Measurements from ENCODE around the gene PIK3C2G.

Gene PIK3C2G

DNA sequence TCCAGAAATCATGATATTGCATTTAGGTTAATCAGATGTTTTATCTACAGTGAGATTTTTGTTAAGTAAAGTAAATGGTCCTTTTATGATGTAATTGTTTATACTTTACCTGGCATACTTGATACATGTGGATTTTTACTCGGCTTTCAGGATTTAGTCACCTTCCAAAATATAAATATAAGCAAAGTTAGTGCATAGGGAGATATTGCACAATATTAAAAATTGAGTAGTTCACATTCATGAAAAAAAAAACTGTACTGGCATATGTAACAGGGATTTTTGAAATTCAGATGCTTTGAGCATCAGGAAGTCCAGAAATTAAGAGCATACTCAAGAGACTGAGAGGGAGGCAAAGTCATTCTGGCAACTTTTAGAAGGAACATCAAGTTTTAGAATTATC, 303.0 kb downstream of the PIK3C2G start:
- H3K27me3 ChIP-seq (replicated peaks; ENCODE audit: control insufficient read depth, insufficient read depth, low read length), result no peaks in the 10 kb centered on the region
- TF ChIP-seq, protein P1, sequence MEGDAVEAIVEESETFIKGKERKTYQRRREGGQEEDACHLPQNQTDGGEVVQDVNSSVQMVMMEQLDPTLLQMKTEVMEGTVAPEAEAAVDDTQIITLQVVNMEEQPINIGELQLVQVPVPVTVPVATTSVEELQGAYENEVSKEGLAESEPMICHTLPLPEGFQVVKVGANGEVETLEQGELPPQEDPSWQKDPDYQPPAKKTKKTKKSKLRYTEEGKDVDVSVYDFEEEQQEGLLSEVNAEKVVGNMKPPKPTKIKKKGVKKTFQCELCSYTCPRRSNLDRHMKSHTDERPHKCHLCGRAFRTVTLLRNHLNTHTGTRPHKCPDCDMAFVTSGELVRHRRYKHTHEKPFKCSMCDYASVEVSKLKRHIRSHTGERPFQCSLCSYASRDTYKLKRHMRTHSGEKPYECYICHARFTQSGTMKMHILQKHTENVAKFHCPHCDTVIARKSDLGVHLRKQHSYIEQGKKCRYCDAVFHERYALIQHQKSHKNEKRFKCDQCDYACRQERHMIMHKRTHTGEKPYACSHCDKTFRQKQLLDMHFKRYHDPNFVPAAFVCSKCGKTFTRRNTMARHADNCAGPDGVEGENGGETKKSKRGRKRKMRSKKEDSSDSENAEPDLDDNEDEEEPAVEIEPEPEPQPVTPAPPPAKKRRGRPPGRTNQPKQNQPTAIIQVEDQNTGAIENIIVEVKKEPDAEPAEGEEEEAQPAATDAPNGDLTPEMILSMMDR (IDR thresholded peaks at IDR 0.05; ENCODE audit: insufficient read depth, low read length, poor library complexity, severe bottlenecking), result no peak
- no peak for DNase-seq (ENCODE audit: extremely low read depth, insufficient read length)
- H3K4me3 ChIP-seq (replicated peaks; ENCODE audit: low read depth, low read length), result no peak overlapping the region
- no peaks in the 10 kb centered on the region for H3K36me3 ChIP-seq (ENCODE audit: control insufficient read depth, insufficient read depth, low read length)

DNA sequence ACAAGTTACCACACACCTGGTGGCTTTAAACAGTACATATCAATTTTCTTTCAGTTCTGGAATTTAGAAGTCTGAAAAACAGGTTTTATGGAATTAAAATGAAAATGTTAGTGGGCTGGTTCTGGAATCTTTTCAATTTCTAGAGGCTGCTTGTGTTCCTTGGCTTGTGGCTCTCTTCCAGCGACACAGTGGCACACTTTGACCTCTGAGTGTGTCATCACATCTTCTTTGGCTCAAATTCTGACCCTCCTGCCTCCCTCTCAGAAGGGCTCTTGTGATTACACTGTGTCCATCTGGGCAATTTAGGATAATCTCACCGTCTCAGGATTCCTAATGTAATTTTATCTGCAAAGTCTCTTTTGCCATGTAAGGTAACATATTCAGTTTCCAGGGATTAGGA, 306.5 kb downstream of the PIK3C2G start:
- no peak for DNase-seq (ENCODE audit: extremely low read depth, insufficient read length)
- H3K27me3 ChIP-seq (replicated peaks; ENCODE audit: control insufficient read depth, insufficient read depth, low read length), result no peaks in the 10 kb centered on the region
- TF ChIP-seq, protein P1 (IDR thresholded peaks at IDR 0.05; ENCODE audit: insufficient read depth, low read length, poor library complexity, severe bottlenecking), result no peak
- H3K36me3 ChIP-seq (ENCODE audit: control insufficient read depth, insufficient read depth, low read length), result no peaks in the 10 kb centered on the region
- H3K4me3 ChIP-seq (replicated peaks; ENCODE audit: low read depth, low read length), result no peak overlapping the region

DNA sequence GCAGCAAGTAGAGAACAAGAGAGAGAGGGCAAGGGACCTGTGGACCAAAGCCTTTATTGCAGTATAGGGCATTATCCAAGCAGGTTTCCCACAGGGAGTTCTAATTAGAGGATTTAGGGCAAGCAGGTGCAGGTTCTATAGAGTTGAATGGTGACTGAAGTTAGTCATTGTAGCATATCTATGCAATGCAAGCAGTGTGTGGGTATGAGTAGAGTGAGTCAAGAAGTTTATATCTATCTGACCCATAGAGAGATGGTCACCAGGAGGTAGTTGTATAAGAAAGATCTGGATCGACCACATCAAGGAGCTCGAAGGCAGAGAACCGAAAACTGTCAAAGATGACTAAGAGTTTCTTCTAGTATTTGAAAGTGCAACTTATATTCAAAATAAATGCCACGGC, 309.2 kb downstream of the PIK3C2G start:
- Histone ChIP-seq H3K4me3 (replicated peaks; ENCODE audit: low read depth, low read length) (no peak overlapping the region), H3K36me3 (ENCODE audit: control insufficient read depth, insufficient read depth, low read length) (no peaks in the 10 kb centered on the region), H3K27me3 (replicated peaks; ENCODE audit: control insufficient read depth, insufficient read depth, low read length) (no peaks in the 10 kb centered on the region)
- no peak for DNase-seq (ENCODE audit: extremely low read depth, insufficient read length)
- TF ChIP-seq, protein P1 (IDR thresholded peaks at IDR 0.05; ENCODE audit: insufficient read depth, low read length, poor library complexity, severe bottlenecking), result no peak

DNA sequence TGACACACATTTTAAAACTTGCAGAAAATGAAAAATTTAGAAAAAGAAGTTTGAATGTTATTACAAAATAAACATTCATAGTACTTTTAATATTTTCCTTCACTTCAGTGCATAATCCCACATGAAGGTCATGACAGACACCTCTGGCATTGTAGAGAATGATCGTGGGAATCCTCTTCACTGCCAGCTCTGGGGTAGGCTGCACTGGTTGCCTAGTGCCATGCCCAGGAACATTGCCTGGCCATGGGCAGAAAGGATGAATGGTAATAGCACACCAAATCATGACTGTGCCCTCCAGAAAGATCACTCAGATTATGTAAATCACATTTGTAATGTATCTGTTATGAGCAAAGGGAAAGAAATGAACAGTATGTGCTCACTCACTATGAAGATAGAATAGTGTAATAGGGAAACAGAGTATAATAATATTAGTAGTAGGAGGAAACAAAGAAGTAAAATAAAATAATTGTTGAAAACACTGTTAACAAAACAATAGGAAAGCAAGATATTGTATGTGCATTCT, 314.8 kb downstream of the PIK3C2G start:
- no peaks in the 10 kb centered on the region for H3K27me3 ChIP-seq (replicated peaks; ENCODE audit: control insufficient read depth, insufficient read depth, low read length)
- no peak for DNase-seq (ENCODE audit: extremely low read depth, insufficient read length)
- TF ChIP-seq, protein P1 (IDR thresholded peaks at IDR 0.05; ENCODE audit: insufficient read depth, low read length, poor library complexity, severe bottlenecking), result no peak
- no peaks in the 10 kb centered on the region for H3K36me3 ChIP-seq (ENCODE audit: control insufficient read depth, insufficient read depth, low read length)
- H3K4me3 ChIP-seq (replicated peaks; ENCODE audit: low read depth, low read length), result no peak overlapping the region

DNA sequence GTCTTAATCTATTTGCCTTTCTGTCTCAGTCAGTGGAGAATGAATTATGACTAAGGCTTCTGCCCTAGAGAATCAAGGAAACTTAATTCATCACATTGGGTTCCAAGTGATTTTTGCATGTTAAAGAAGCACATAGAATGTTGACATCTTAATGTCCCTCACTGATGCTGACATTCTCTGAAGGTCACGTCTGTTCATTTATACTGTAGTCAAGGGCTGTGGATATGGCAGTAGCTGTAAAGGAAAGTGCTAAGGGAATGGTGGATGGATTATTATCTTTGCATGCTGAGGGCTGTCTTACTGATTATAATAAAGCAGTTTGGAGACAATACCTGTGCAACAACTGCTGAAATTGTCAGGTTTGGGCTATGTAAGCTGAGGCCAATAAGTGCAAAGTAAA, 315.3 kb downstream of the PIK3C2G start:
- DNase-seq (ENCODE audit: extremely low read depth, insufficient read length), result no peak
- no peak overlapping the region for H3K4me3 ChIP-seq (replicated peaks; ENCODE audit: low read depth, low read length)
- TF ChIP-seq, protein P1 (IDR thresholded peaks at IDR 0.05; ENCODE audit: insufficient read depth, low read length, poor library complexity, severe bottlenecking), result no peak
- H3K36me3 ChIP-seq (ENCODE audit: control insufficient read depth, insufficient read depth, low read length), result no peaks in the 10 kb centered on the region
- no peaks in the 10 kb centered on the region for H3K27me3 ChIP-seq (replicated peaks; ENCODE audit: control insufficient read depth, insufficient read depth, low read length)

DNA sequence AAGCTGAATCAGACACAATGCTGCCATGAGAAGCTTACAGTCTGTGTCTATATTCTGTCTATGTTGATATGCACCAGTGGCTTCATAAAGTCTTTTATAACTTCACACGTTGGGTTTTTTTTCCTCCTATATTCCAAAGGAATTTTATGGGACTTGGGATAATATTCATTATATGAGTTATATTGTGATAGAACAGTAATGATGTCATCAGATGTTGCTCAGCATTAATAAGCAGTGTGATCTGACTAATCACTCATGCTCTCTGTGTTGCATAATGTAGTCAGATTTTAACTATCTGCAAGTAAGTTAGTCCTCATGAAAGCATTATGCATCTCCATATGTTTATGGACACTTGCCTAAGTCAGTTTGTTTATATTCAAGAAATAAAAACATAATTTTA, 316.9 kb downstream of the PIK3C2G start:
- TF ChIP-seq, protein P1 (IDR thresholded peaks at IDR 0.05; ENCODE audit: insufficient read depth, low read length, poor library complexity, severe bottlenecking), result no peak
- Histone ChIP-seq H3K36me3 (ENCODE audit: control insufficient read depth, insufficient read depth, low read length) (no peaks in the 10 kb centered on the region), H3K27me3 (replicated peaks; ENCODE audit: control insufficient read depth, insufficient read depth, low read length) (no peaks in the 10 kb centered on the region), H3K4me3 (replicated peaks; ENCODE audit: low read depth, low read length) (no peak overlapping the region)
- no peak for DNase-seq (ENCODE audit: extremely low read depth, insufficient read length)

All from GM06990 (cell line).